Ovary (tissue), 3 donors: ENCODE measurements around the gene FER1L5.

Source experiments
- CTCF ChIP-seq, 3 donors: fragments of 450-650 bp in 2 of 3; fragments of 200-600 bp in 1 of 3; IDR thresholded peaks; one replicate each; pipeline versions ENCODE4 v1.5.1 to v1.8.0; 2016 to 2022; ENCODE audit warnings: antibody characterized with exemption in 3 of 3, mild to moderate bottlenecking in 1 of 3
- EP300 ChIP-seq: sonication (generic); formaldehyde crosslinking; IDR thresholded peaks from one replicate; pipeline ENCODE4 v1.6.1; 2017; ENCODE audit warnings: antibody characterized with exemption
- donor health status: DM: no; HTN: no; CAD: no.

DNA sequence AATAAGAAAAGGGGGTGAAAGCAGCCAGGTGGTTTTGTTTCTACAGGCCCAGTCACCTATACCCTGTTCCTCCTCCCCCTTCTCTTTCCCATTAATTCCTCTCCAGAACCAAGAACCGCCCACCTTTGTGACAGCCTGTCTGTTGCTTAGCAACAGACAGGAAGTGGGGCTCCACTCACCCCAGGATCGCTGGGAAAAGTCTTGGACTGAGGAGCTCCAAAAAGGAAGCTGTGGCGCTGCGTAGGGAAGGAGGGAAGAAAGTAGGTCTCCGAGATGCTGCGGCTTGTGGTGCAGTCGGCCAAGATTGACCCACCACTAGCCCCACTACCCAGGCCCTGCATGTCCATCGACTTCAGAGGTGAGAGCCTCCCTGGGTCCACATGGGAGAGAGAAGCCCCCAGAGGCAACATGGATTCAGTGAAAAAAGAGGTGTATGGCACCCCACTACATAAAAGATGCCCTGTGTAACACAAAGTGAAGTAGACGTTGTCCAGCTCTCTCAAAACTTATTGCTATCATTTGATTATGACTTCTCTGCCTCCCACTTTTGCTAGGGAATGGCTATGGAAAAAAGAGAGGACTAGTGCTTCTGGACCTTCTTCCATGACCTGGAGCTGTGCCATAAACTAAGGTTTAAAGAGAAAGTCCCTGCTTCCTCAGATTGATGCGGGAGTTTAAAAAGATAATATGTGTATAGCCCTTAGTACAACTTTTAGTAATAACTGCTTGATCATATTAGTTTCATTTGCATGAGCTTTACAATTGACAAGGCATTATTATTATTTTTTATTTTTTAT lies at the start of gene FER1L5:
- no peak for TF ChIP-seq EP300
- TF ChIP-seq CTCF (IDR thresholded peaks at IDR 0.05) = no peak
